ENCODE measurements around the gene ZNF787. TPM values are rescaled to one million over a fixed set of nuclear protein-coding genes. Genes with fewer than 3 reads are reported as not detected.

The ZNF787 gene
- total and polyA plus RNA-seq, 10 of the 15 experiments (the other 5 are each of a cell fraction or from before 2014, with no cell fraction given): 0.23 to 39.9 (median 4.1) TPM

- no peak for TF ChIP-seq CEBPZ (IDR thresholded peaks at IDR 0.05; ENCODE audit: low read depth, low read length)
- no peak for TF ChIP-seq CHD4 (IDR thresholded peaks at IDR 0.05)
- TF ChIP-seq BCL11A (IDR thresholded peaks at IDR 0.05; ENCODE audit: low read depth, low read length): no peak
- TF ChIP-seq PKNOX1 (IDR thresholded peaks at IDR 0.05): no peak
- no peak for TF ChIP-seq GATAD2B (conservative IDR thresholded peaks at IDR 0.05; ENCODE audit: low read depth)
- no peak for TF ChIP-seq JUNB (IDR thresholded peaks at IDR 0.05)
- no peak for TF ChIP-seq NR2C1 (IDR thresholded peaks at IDR 0.05)
- no peak for TF ChIP-seq IRF4 (IDR thresholded peaks at IDR 0.05; ENCODE audit: low read depth, low read length)
- TF ChIP-seq TBL1XR1 (IDR thresholded peaks at IDR 0.05; ENCODE audit: low read depth, low read length): no peak
Observed at GRCh38 chr19:56125806-56126590, 4.9 kb upstream of the ZNF787 start (continued).

Data from GM12878 (cell line).